Uterus (tissue), 2 donors: ENCODE data around the gene AAGAB.
A peak's percentile ranks its signal among the peaks of the same experiment; 100 is the strongest.

Experiments used
- CTCF ChIP-seq, 4 experiments: fragments of 200-600 bp in 2 of 4; fragments of 450-650 bp in 2 of 4; sonication (generic) in 2 of 4; IDR thresholded peaks; one replicate each; pipeline ENCODE4 v1.5.1; 2016 to 2019; ENCODE audit warnings: antibody characterized with exemption in 4 of 4, mild to moderate bottlenecking in 2 of 4, moderate library complexity in 1 of 4
- POLR2A ChIP-seq, 2 donors: fragments of 450-650 bp; IDR thresholded peaks; one replicate each; pipeline ENCODE4 v1.6.1; 2016; ENCODE audit warnings: antibody characterized with exemption in 2 of 2, mild to moderate bottlenecking in 1 of 2, moderate library complexity in 1 of 2

GRCh38 chr15:67196672-67197363 lies 57.6 kb downstream of the AAGAB start:
- TF ChIP-seq CTCF (IDR thresholded peaks at IDR 0.05) (peak in 1 of 4 experiments; percentile 5), POLR2A (IDR thresholded peaks at IDR 0.05) (no peak)
